Neural progenitor cell (in vitro differentiated cells): ENCODE measurements around the gene SUSD2.

ENCODE experiments used
- EZH2 ChIP-seq: fragments of 200-600 bp; sonication (generic); IDR thresholded peaks from 2 replicates; pipeline ENCODE4 v1.6.1; 2017; ENCODE audit warnings: antibody characterized with exemption, mild to moderate bottlenecking, moderate library complexity
- EZH2phosphoT487 ChIP-seq: fragments of 200-600 bp; sonication (generic); IDR thresholded peaks from 2 replicates; pipeline ENCODE4 v1.6.1; 2017; ENCODE audit warnings: antibody characterized with exemption
- TF ChIP-seq, protein P1 (sequence below): fragments of 200-600 bp; sonication (generic); IDR thresholded peaks from 2 replicates; pipeline ENCODE4 v1.5.1; 2017; ENCODE audit warnings: antibody characterized with exemption, mild to moderate bottlenecking

GRCh38 chr22:24166811-24167210 is 14.5 kb upstream of the SUSD2 start:
- TF ChIP-seq, protein P1, sequence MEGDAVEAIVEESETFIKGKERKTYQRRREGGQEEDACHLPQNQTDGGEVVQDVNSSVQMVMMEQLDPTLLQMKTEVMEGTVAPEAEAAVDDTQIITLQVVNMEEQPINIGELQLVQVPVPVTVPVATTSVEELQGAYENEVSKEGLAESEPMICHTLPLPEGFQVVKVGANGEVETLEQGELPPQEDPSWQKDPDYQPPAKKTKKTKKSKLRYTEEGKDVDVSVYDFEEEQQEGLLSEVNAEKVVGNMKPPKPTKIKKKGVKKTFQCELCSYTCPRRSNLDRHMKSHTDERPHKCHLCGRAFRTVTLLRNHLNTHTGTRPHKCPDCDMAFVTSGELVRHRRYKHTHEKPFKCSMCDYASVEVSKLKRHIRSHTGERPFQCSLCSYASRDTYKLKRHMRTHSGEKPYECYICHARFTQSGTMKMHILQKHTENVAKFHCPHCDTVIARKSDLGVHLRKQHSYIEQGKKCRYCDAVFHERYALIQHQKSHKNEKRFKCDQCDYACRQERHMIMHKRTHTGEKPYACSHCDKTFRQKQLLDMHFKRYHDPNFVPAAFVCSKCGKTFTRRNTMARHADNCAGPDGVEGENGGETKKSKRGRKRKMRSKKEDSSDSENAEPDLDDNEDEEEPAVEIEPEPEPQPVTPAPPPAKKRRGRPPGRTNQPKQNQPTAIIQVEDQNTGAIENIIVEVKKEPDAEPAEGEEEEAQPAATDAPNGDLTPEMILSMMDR, result no peak
- TF ChIP-seq EZH2 (no peak), EZH2phosphoT487 (no peak)
